ENCODE data around the gene BCAN. TPM values are rescaled to one million over a fixed set of nuclear protein-coding genes. Genes with fewer than 3 reads are reported as not detected.

BCAN gene
- polyA plus RNA-seq, 1 donor (not counting 4 experiments of a cell fraction or from before 2014, with no cell fraction given) = not detected

GRCh38 chr1:156648951-156649350 is 7.0 kb downstream of the BCAN start:
- H3K9me3 ChIP-seq (ENCODE audit: control insufficient read depth, low read depth, low read length) = no peaks in the 10 kb centered on the region
- no peak for FAIRE-seq
- no peaks in the 10 kb centered on the region for H3K4me1 ChIP-seq (ENCODE audit: control insufficient read depth, extremely low read depth, insufficient read depth, low read length)
- dilution Hi-C loops (cut with MboI; ENCODE audit: extremely low pct_ligation_motif_present, low sequenced_read_pairs) = no loop called here
- no peak overlapping the region for H2AFZ ChIP-seq (ENCODE audit: control insufficient read depth, low read length)
- H3K9me1 ChIP-seq (ENCODE audit: control insufficient read depth, extremely low read depth, insufficient read depth, low read length) = no peaks in the 10 kb centered on the region
- no peak for DNase-seq (ENCODE audit: low read depth, low spot score)
- H3K36me3 ChIP-seq (ENCODE audit: control insufficient read depth in 2 of 2, extremely low read depth in 1 of 2, insufficient read depth in 2 of 2, low read length in 2 of 2) = no peaks in the 10 kb centered on the region
- no peak for TF ChIP-seq EZH2 (IDR thresholded peaks at IDR 0.05; ENCODE audit: low read length)
- H3K4me2 ChIP-seq (ENCODE audit: control insufficient read depth, extremely low read depth, insufficient read depth, low read depth, low read length) = no peak overlapping the region
- H3K79me2 ChIP-seq (ENCODE audit: control insufficient read depth, insufficient read depth, low read length) = no peaks in the 10 kb centered on the region
- H3K9ac ChIP-seq (ENCODE audit: control insufficient read depth, extremely low read depth, insufficient read depth, low read length) = no peak overlapping the region
- H4K20me1 ChIP-seq (ENCODE audit: control insufficient read depth, extremely low read depth, insufficient read depth, low read length) = peaks cover 3% of the 10 kb centered on the region
- H3K27ac ChIP-seq (ENCODE audit: control insufficient read depth, insufficient read depth, low read length) = no peak overlapping the region
- H3K4me3 ChIP-seq (ENCODE audit: control insufficient read depth in 2 of 3, extremely low read depth in 1 of 3, insufficient read depth in 2 of 3, low read depth in 1 of 3, low read length in 3 of 3) = no peak overlapping the region
- H3K27me3 ChIP-seq (ENCODE audit: control insufficient read depth, extremely low read depth, insufficient read depth, low read length) = peaks cover 66% of the 10 kb centered on the region

GRCh38 chr1:156652131-156652991 is 10.4 kb downstream of the BCAN start:
- Histone ChIP-seq H3K27me3 (ENCODE audit: control insufficient read depth, extremely low read depth, insufficient read depth, low read length) (peaks cover 61% of the 10 kb centered on the region), H3K9me1 (ENCODE audit: control insufficient read depth, extremely low read depth, insufficient read depth, low read length) (no peaks in the 10 kb centered on the region), H3K79me2 (ENCODE audit: control insufficient read depth, insufficient read depth, low read length) (no peaks in the 10 kb centered on the region), H3K4me1 (ENCODE audit: control insufficient read depth, extremely low read depth, insufficient read depth, low read length) (peaks cover 4% of the 10 kb centered on the region), H3K36me3 (ENCODE audit: control insufficient read depth in 2 of 2, extremely low read depth in 1 of 2, insufficient read depth in 2 of 2, low read length in 2 of 2) (no peaks in the 10 kb centered on the region), H4K20me1 (ENCODE audit: control insufficient read depth, extremely low read depth, insufficient read depth, low read length) (peaks cover 7% of the 10 kb centered on the region), H3K4me2 (ENCODE audit: control insufficient read depth, extremely low read depth, insufficient read depth, low read depth, low read length) (no peak overlapping the region), H2AFZ (ENCODE audit: control insufficient read depth, low read length) (no peak overlapping the region), H3K27ac (ENCODE audit: control insufficient read depth, insufficient read depth, low read length) (no peak overlapping the region), H3K4me3 (ENCODE audit: control insufficient read depth in 2 of 3, extremely low read depth in 1 of 3, insufficient read depth in 2 of 3, low read depth in 1 of 3, low read length in 3 of 3) (no peak overlapping the region), H3K9me3 (ENCODE audit: control insufficient read depth, low read depth, low read length) (no peaks in the 10 kb centered on the region), H3K9ac (ENCODE audit: control insufficient read depth, extremely low read depth, insufficient read depth, low read length) (no peak overlapping the region)
- TF ChIP-seq CTCF (optimal IDR thresholded peaks at IDR 0.05 in 1 of 3, IDR thresholded peaks at IDR 0.05 in 1 of 3, conservative IDR thresholded peaks at IDR 0.05 in 1 of 3; ENCODE audit: extremely low read depth in 1 of 3, insufficient read depth in 2 of 3, low read length in 3 of 3) = no peak
- TF ChIP-seq EZH2 (IDR thresholded peaks at IDR 0.05; ENCODE audit: low read length) = no peak
- no peak for FAIRE-seq
- dilution Hi-C loops (cut with MboI; ENCODE audit: extremely low pct_ligation_motif_present, low sequenced_read_pairs) = no loop called here
- no peak for DNase-seq (ENCODE audit: low read depth, low spot score)

All from keratinocyte (primary cell).